Calu3 (cell line): Measurements from ENCODE around the gene MYBBP1A. TPM values are rescaled to one million over a fixed set of nuclear protein-coding genes. Genes with fewer than 3 reads are reported as not detected.

Experiments used
- BruUV-seq: library from RNA; stranded (reverse); fragments of 400-500 nt; replicated peaks from 2 replicates; lab custom pipeline; 2021; lab: Mats Ljungman, UMichigan
- CTCF ChIA-PET: fragments of 300-600 bp; sonication (Branson Sonifier 250); formaldehyde crosslinking; loops from one replicate; lab custom pipeline; 2022; ENCODE audit warnings: antibody characterized with exemption; lab: Charles Lee
- DNase-seq: peaks from one replicate; pipeline ENCODE4 v3.0.0; 2022
- H3K27ac Mint-ChIP-seq: one replicate; pipeline ENCODE4 v1.8.0; 2022; ENCODE audit warnings: mixed read lengths; ENCODE audit not compliant: unreplicated experiment
- H3K27me3 Mint-ChIP-seq: one replicate; pipeline ENCODE4 v1.8.0; 2022; ENCODE audit warnings: mixed read lengths; ENCODE audit not compliant: unreplicated experiment
- H3K36me3 Mint-ChIP-seq: one replicate; pipeline ENCODE4 v1.8.0; 2022; ENCODE audit warnings: mild to moderate bottlenecking, moderate library complexity, mixed read lengths; ENCODE audit not compliant: insufficient read depth, unreplicated experiment
- H3K4me1 Mint-ChIP-seq: one replicate; pipeline ENCODE4 v1.8.0; 2022; ENCODE audit warnings: mild to moderate bottlenecking, low read depth, mixed read lengths; ENCODE audit not compliant: unreplicated experiment
- H3K4me3 Mint-ChIP-seq: one replicate; pipeline ENCODE4 v1.8.0; 2022; ENCODE audit warnings: mild to moderate bottlenecking, low read depth, moderate library complexity, mixed read lengths; ENCODE audit not compliant: unreplicated experiment
- H3K9me3 Mint-ChIP-seq: one replicate; pipeline ENCODE4 v1.8.0; 2022; ENCODE audit warnings: low read depth, mixed read lengths; ENCODE audit not compliant: unreplicated experiment
- CTCF ChIP-seq: fragments of 200-600 bp; IDR thresholded peaks from one replicate; pipeline ENCODE4 v1.8.0; 2022; ENCODE audit warnings: antibody characterized with exemption; ENCODE audit not compliant: unreplicated experiment
- intact Hi-C: fragments of 100-400 bp; cut with micrococcal nuclease; formaldehyde crosslinking; loops from one replicate; pipeline ENCODE4 v1.10.0; 2022; ENCODE audit not compliant: unreplicated experiment
- total RNA-seq: library from RNA; stranded (reverse); gene quantifications from 2 replicates; pipeline ENCODE4 v1.2.3, GENCODE V29; 2022

Gene MYBBP1A
- total RNA-seq, 1 experiment from 2014 or later: 64.2 TPM

- CTCF ChIA-PET: no interaction called here
- DNase-seq: no peak
- intact Hi-C loops: no loop called here
- H3K4me3 Mint-ChIP-seq: no peak overlapping the region
- H3K4me1 Mint-ChIP-seq: peaks cover 10% of the 10 kb centered on the region
- TF ChIP-seq CTCF: no peak
- H3K27me3 Mint-ChIP-seq: no peaks in the 10 kb centered on the region
- no peak overlapping the region for H3K27ac Mint-ChIP-seq
- no TSS peak for BruUV-seq
- H3K36me3 Mint-ChIP-seq: peaks cover 75% of the 10 kb centered on the region
- no peaks in the 10 kb centered on the region for H3K9me3 Mint-ChIP-seq
Observed at GRCh38 chr17:4544951-4545216, 10.3 kb downstream of the MYBBP1A start.

- Mint-ChIP-seq H3K36me3 (peaks cover 75% of the 10 kb centered on the region), H3K4me3 (no peak overlapping the region), H3K4me1 (peaks cover 14% of the 10 kb centered on the region), H3K9me3 (no peaks in the 10 kb centered on the region), H3K27me3 (no peaks in the 10 kb centered on the region), H3K27ac (no peak overlapping the region)
- intact Hi-C loops: no loop called here
- no TSS peak for BruUV-seq
- CTCF ChIA-PET: no interaction called here
- no peak for DNase-seq
- no peak for TF ChIP-seq CTCF
Observed at GRCh38 chr17:4544135-4544950, 10.8 kb downstream of the MYBBP1A start.

GRCh38 chr17:4543557-4544026 is 11.6 kb downstream of the MYBBP1A start:
- Mint-ChIP-seq H3K4me3 (no peak overlapping the region), H3K27ac (no peak overlapping the region), H3K36me3 (peaks cover 75% of the 10 kb centered on the region), H3K27me3 (no peaks in the 10 kb centered on the region), H3K4me1 (peaks cover 14% of the 10 kb centered on the region), H3K9me3 (no peaks in the 10 kb centered on the region)
- CTCF ChIA-PET: no interaction called here
- intact Hi-C loops: no loop called here
- DNase-seq: no peak
- TF ChIP-seq CTCF: no peak
- no TSS peak for BruUV-seq

- intact Hi-C loops: no loop called here
- peaks cover 83% of the 10 kb centered on the region for H3K36me3 Mint-ChIP-seq
- CTCF ChIA-PET: no interaction called here
- DNase-seq: no peak
- H3K9me3 Mint-ChIP-seq: no peaks in the 10 kb centered on the region
- H3K27ac Mint-ChIP-seq: peak overlapping the region; percentile 50
- peaks cover 14% of the 10 kb centered on the region for H3K4me1 Mint-ChIP-seq
- H3K27me3 Mint-ChIP-seq: no peaks in the 10 kb centered on the region
- H3K4me3 Mint-ChIP-seq: no peak overlapping the region
- no TSS peak for BruUV-seq
- no peak for TF ChIP-seq CTCF
Observed at GRCh38 chr17:4542726-4543191, 12.4 kb downstream of the MYBBP1A start.
